Ovary (tissue), 3 donors: ENCODE data around the gene PRKD1.

Experiments
- CTCF ChIP-seq, 3 donors: fragments of 450-650 bp in 2 of 3; fragments of 200-600 bp in 1 of 3; IDR thresholded peaks; one replicate each; pipeline versions ENCODE4 v1.5.1 to v1.8.0; 2016 to 2022; ENCODE audit warnings: antibody characterized with exemption in 3 of 3, mild to moderate bottlenecking in 1 of 3
- EP300 ChIP-seq: sonication (generic); formaldehyde crosslinking; IDR thresholded peaks from one replicate; pipeline ENCODE4 v1.6.1; 2017; ENCODE audit warnings: antibody characterized with exemption
- POLR2A ChIP-seq: fragments of 450-650 bp; IDR thresholded peaks from one replicate; pipeline ENCODE4 v1.6.1; 2017; ENCODE audit warnings: antibody characterized with exemption, mild to moderate bottlenecking, moderate library complexity
- donor health status: DM: no; HTN: no; CAD: no.

- TF ChIP-seq CTCF (IDR thresholded peaks at IDR 0.05) (no peak), EP300 (no peak), POLR2A (no peak)
Measured at GRCh38 chr14:29788093-29788492, 139.6 kb downstream of the PRKD1 start.
